H1 (cell line): ENCODE results near the gene C15orf62. TPM values are rescaled to one million over a fixed set of nuclear protein-coding genes. Genes with fewer than 3 reads are reported as not detected.

Source experiments
- CTCF ChIA-PET: fragments of 300-600 bp; sonication (Branson Sonifier 250); formaldehyde crosslinking; loops from one replicate; lab custom pipeline; 2021; ENCODE audit not compliant: partially characterized antibody; lab: Charles Lee
- POLR2A ChIA-PET: fragments of 300-600 bp; sonication (Branson Sonifier 250); formaldehyde crosslinking; loops from one replicate; lab custom pipeline; 2021; ENCODE audit warnings: inconsistent platforms; ENCODE audit not compliant: partially characterized antibody; lab: Charles Lee
- DNase-seq, 2 experiments: peaks; one replicate each; pipeline versions ENCODE4 v3.0.0 to v3.0.0-alpha.2; 2010 to 2022; ENCODE audit warnings: low spot score in 2 of 2, low read depth in 1 of 2, mixed read lengths in 1 of 2
- FAIRE-seq: peaks from 2 replicates; lab custom pipeline; 2011; peaks lifted over from hg19 to GRCh38; lab: Jason Lieb, UNC
- H2AFZ ChIP-seq: 2 replicates; pipeline ENCODE4 v1.8.1; 2012; ENCODE audit warnings: low read length, inconsistent platforms
- H2AK5ac ChIP-seq: 2 replicates; pipeline ENCODE4 v1.6.1; 2013; ENCODE audit warnings: low read depth, low read length
- H2BK120ac ChIP-seq: replicated peaks from 2 replicates; pipeline ENCODE3; 2013; ENCODE audit warnings: low read depth, low read length, inconsistent platforms
- H2BK12ac ChIP-seq: 2 replicates; pipeline ENCODE4 v1.6.1; 2013; ENCODE audit warnings: low read depth, low read length
- H2BK15ac ChIP-seq: 2 replicates; pipeline ENCODE4 v1.6.1; 2013; ENCODE audit warnings: low read length
- H2BK20ac ChIP-seq: 2 replicates; pipeline ENCODE4 v1.6.1; 2013; ENCODE audit warnings: low read length
- H2BK5ac ChIP-seq: 2 replicates; pipeline ENCODE4 v1.6.1; 2013; ENCODE audit warnings: low read depth, low read length
- H3K14ac ChIP-seq: 2 replicates; pipeline ENCODE4 v1.6.1; 2013; ENCODE audit warnings: inconsistent platforms; ENCODE audit not compliant: insufficient read length
- H3K18ac ChIP-seq: 2 replicates; pipeline ENCODE4 v1.6.1; 2013; ENCODE audit warnings: low read length; ENCODE audit errors: extremely low read depth
- H3K23ac ChIP-seq: 2 replicates; pipeline ENCODE4 v1.6.1; 2013; ENCODE audit warnings: inconsistent platforms; ENCODE audit not compliant: insufficient read length
- H3K23me2 ChIP-seq: 2 replicates; pipeline ENCODE4 v1.6.1; 2013; ENCODE audit warnings: low read depth, low read length
- H3K27ac ChIP-seq: 2 replicates; pipeline ENCODE4 v1.6.1; 2011; ENCODE audit warnings: low read depth, low read length, inconsistent platforms
- H3K27me3 ChIP-seq, 4 experiments: replicated peaks in 1 of 4; 1 replicate in 1 of 4; 2 replicates in 3 of 4; pipeline versions ENCODE4 v1.6.1 to v1.8.1; 2011 to 2013; ENCODE audit warnings: low read length in 3 of 4, mild to moderate bottlenecking in 3 of 4, inconsistent platforms in 2 of 4, mixed read lengths in 2 of 4, moderate library complexity in 1 of 4; ENCODE audit not compliant: control insufficient read depth in 3 of 4, insufficient read depth in 3 of 4; ENCODE audit errors: extremely low read depth in 1 of 4
- H3K36me3 ChIP-seq, 4 experiments: 2 replicates each; pipeline versions ENCODE4 v1.6.1 to v1.8.1; 2011 to 2013; ENCODE audit warnings: mild to moderate bottlenecking in 4 of 4, low read length in 3 of 4, moderate library complexity in 2 of 4, control low read depth in 1 of 4, inconsistent platforms in 1 of 4; ENCODE audit not compliant: insufficient read depth in 4 of 4, control insufficient read depth in 2 of 4
- H3K4ac ChIP-seq: replicated peaks from 2 replicates; pipeline ENCODE3; 2013; ENCODE audit warnings: low read length, low read depth, mixed read lengths, inconsistent platforms; ENCODE audit not compliant: insufficient read length
- H3K4me1 ChIP-seq, 4 experiments: replicated peaks in 1 of 4; 1 replicate in 1 of 4; 2 replicates in 3 of 4; pipeline versions ENCODE4 v1.6.1 to v1.8.1; 2011 to 2013; ENCODE audit warnings: low read length in 3 of 4, inconsistent platforms in 2 of 4, mixed read lengths in 1 of 4; ENCODE audit not compliant: insufficient read depth in 4 of 4, control insufficient read depth in 3 of 4
- H3K4me2 ChIP-seq, 2 experiments: 2 replicates each; pipeline versions ENCODE4 v1.6.1 to v1.8.1; 2011 to 2013; ENCODE audit warnings: low read depth in 2 of 2, low read length in 2 of 2, control low read depth in 1 of 2, inconsistent platforms in 1 of 2, mild to moderate bottlenecking in 1 of 2; ENCODE audit not compliant: insufficient read depth in 1 of 2
- H3K4me3 ChIP-seq, 4 experiments: fragments of 200-600, 300-600 bp in 1 of 4; sonication (generic), shearing (Covaris generic), sonication (Bioruptor Twin) in 1 of 4; 2 replicates each; pipeline versions ENCODE4 v1.5.1 to v1.8.1; 2011 to 2016; ENCODE audit warnings: low read length in 4 of 4, low read depth in 3 of 4, control low read depth in 2 of 4, inconsistent platforms in 2 of 4, mild to moderate bottlenecking in 2 of 4, mixed read lengths in 1 of 4, moderate library complexity in 1 of 4; ENCODE audit not compliant: insufficient read depth in 2 of 4; ENCODE audit errors: extremely low read depth in 1 of 4
- H3K56ac ChIP-seq: replicated peaks from 2 replicates; pipeline ENCODE3; 2013; ENCODE audit warnings: low read depth, mild to moderate bottlenecking, mixed read lengths, low read length, inconsistent platforms; ENCODE audit not compliant: insufficient read length
- H3K79me1 ChIP-seq: 2 replicates; pipeline ENCODE4 v1.6.1; 2013; ENCODE audit warnings: low read depth, low read length, control low read depth
- H3K79me2 ChIP-seq, 2 experiments: 2 replicates each; pipeline versions ENCODE4 v1.6.1 to v1.8.1; 2012 to 2013; ENCODE audit warnings: low read length in 2 of 2, mild to moderate bottlenecking in 2 of 2, inconsistent platforms in 1 of 2; ENCODE audit not compliant: insufficient read depth in 2 of 2, control insufficient read depth in 1 of 2
- H3K9ac ChIP-seq, 4 experiments: replicated peaks in 1 of 4; 1 replicate in 1 of 4; 2 replicates in 3 of 4; pipeline versions ENCODE4 v1.6.1 to v1.8.1; 2011 to 2013; ENCODE audit warnings: low read depth in 3 of 4, low read length in 3 of 4, control low read depth in 2 of 4, mild to moderate bottlenecking in 2 of 4, moderate library complexity in 2 of 4, inconsistent platforms in 1 of 4; ENCODE audit errors: extremely low read depth in 1 of 4
- H3K9me3 ChIP-seq, 2 experiments: 2 replicates each; pipeline versions ENCODE4 v1.6.1 to v1.8.1; 2012 to 2013; ENCODE audit warnings: mild to moderate bottlenecking in 2 of 2, moderate library complexity in 2 of 2, control low read depth in 1 of 2, inconsistent platforms in 1 of 2, low read depth in 1 of 2, low read length in 1 of 2, mixed read lengths in 1 of 2; ENCODE audit not compliant: insufficient read depth in 2 of 2
- H4K20me1 ChIP-seq, 2 experiments: replicated peaks in 1 of 2; 2 replicates each; pipeline versions ENCODE3 to v1.8.1; 2011 to 2013; ENCODE audit warnings: inconsistent platforms in 2 of 2, low read length in 2 of 2, mild to moderate bottlenecking in 1 of 2; ENCODE audit not compliant: insufficient read depth in 2 of 2, control insufficient read depth in 1 of 2
- H4K5ac ChIP-seq: 2 replicates; pipeline ENCODE4 v1.6.1; 2013; ENCODE audit warnings: low read length, low read depth, mixed read lengths, inconsistent platforms; ENCODE audit not compliant: insufficient read length
- H4K8ac ChIP-seq: 2 replicates; pipeline ENCODE4 v1.8.0; 2013; ENCODE audit warnings: mild to moderate bottlenecking, moderate library complexity, low read length, inconsistent platforms; ENCODE audit not compliant: insufficient read depth; ENCODE audit errors: extremely low read depth
- H4K91ac ChIP-seq: replicated peaks from 2 replicates; pipeline ENCODE3; 2013; ENCODE audit warnings: low read length, mixed read lengths, inconsistent platforms; ENCODE audit not compliant: insufficient read length
- ATF2 ChIP-seq: IDR thresholded peaks from 2 replicates; pipeline ENCODE4 v1.6.1; 2012; ENCODE audit warnings: low read length, inconsistent platforms
- BCL11A ChIP-seq, 2 experiments: IDR thresholded peaks; one replicate each; pipeline ENCODE4 v1.6.1; 2011; ENCODE audit warnings: low read depth in 2 of 2, low read length in 2 of 2, mild to moderate bottlenecking in 2 of 2
- CREB1 ChIP-seq: IDR thresholded peaks from 2 replicates; pipeline ENCODE4 v1.6.1; 2012; ENCODE audit warnings: inconsistent platforms
- KDM5A ChIP-seq: fragments of 200-600 bp; IDR thresholded peaks from 2 replicates; pipeline ENCODE4 v1.7.1; 2012; ENCODE audit warnings: mild to moderate bottlenecking, low read length, inconsistent platforms, mixed read lengths
- MAFK ChIP-seq: IDR thresholded peaks from 2 replicates; pipeline ENCODE4 v1.6.1; 2012; ENCODE audit warnings: low read depth, mild to moderate bottlenecking, improper control_type of control experiment, low read length
- POU5F1 ChIP-seq: IDR thresholded peaks from 2 replicates; pipeline ENCODE4 v1.6.1; 2011; ENCODE audit warnings: low read depth, mild to moderate bottlenecking, low read length, moderate library complexity
- RXRA ChIP-seq: IDR thresholded peaks from 2 replicates; pipeline ENCODE4 v1.6.1; 2011; ENCODE audit warnings: low read depth, mild to moderate bottlenecking, low read length, moderate library complexity; ENCODE audit not compliant: insufficient read depth
- SIN3A ChIP-seq, 2 experiments: IDR thresholded peaks in 1 of 2; conservative IDR thresholded peaks in 1 of 2; 2 replicates each; pipeline ENCODE4 v1.6.1; 2011 to 2012; ENCODE audit warnings: low read length in 2 of 2, improper control_type of control experiment in 1 of 2, low read depth in 1 of 2, mild to moderate bottlenecking in 1 of 2
- SP2 ChIP-seq: IDR thresholded peaks from 2 replicates; pipeline ENCODE4 v1.6.1; 2012; ENCODE audit warnings: mild to moderate bottlenecking, low read length, inconsistent platforms
- TAF7 ChIP-seq: optimal IDR thresholded peaks from 2 replicates; pipeline ENCODE3; 2011; ENCODE audit warnings: low read depth, mild to moderate bottlenecking, inconsistent platforms, low read length, moderate library complexity, borderline replicate concordance
- USF2 ChIP-seq: IDR thresholded peaks from 2 replicates; pipeline ENCODE4 v1.6.1; 2011; ENCODE audit warnings: low read length, improper control_type of control experiment
- WGBS, 2 experiments: shearing (Covaris generic) in 1 of 2; methylation state at CpG; one replicate each; pipeline versions ENCODE4 v1.1.6 to v1.1.7; 2013 to 2015; ENCODE audit warnings: low lambda C conversion rate in 2 of 2, mixed read lengths in 2 of 2, inconsistent platforms in 1 of 2, low coverage in 1 of 2, missing lambda C conversion rate in 1 of 2; ENCODE audit not compliant: insufficient replicate concordance in 2 of 2, insufficient coverage in 1 of 2, insufficient read length in 1 of 2; ENCODE audit errors: extremely low coverage in 1 of 2, missing lambda C conversion rate in 1 of 2; 5-methylcytosine and 5-hydroxymethylcytosine counted together
- polyA plus RNA-seq, 7 experiments: library from polyadenylated mRNA; depleted of rRNA in 3 of 7; stranded (reverse) in 5 of 7; unstranded in 2 of 7; fragments of >200 nt in 5 of 7; fragments of 200-250 nt in 2 of 7; gene quantifications; 1 replicate in 5 of 7; 2 replicates in 1 of 7; 4 replicates in 1 of 7; pipeline versions ENCODE4 v1.2.1 to v1.2.3, GENCODE V29; 2011 to 2013; ENCODE audit warnings: missing spikeins in 2 of 7, mixed read lengths in 2 of 7
- total RNA-seq: library from RNA; stranded (reverse); fragmentation: NEBNext Ultra II Directional; extraction: Animal tissue kit (Norgen Biotek cat#: 25700); gene quantifications from 2 replicates; pipeline ENCODE4 v1.2.1, GENCODE V29; 2021

The C15orf62 gene
- total and polyA plus RNA-seq, 2 of the 8 experiments (the other 6 are each of a cell fraction or from before 2014, with no cell fraction given) = 0.06 to 0.56 TPM

GRCh38 chr15:40773496-40773895 lies 3.7 kb downstream of the C15orf62 start:
- Histone ChIP-seq H2BK120ac (no peak overlapping the region), H3K14ac (no peak overlapping the region), H3K56ac (no peak overlapping the region), H3K4me2 (no peak overlapping the region), H2AFZ (no peak overlapping the region), H3K4me1 (no peaks in the 10 kb centered on the region), H3K18ac (no peak overlapping the region), H3K27ac (no peak overlapping the region), H3K4ac (no peak overlapping the region), H4K91ac (no peak overlapping the region), H3K23me2 (no peaks in the 10 kb centered on the region), H3K4me3 (no peak overlapping the region), H3K9me3 (no peaks in the 10 kb centered on the region), H4K8ac (no peak overlapping the region), H4K20me1 (peaks cover 0 to 2% of the 10 kb centered on the region in 2 experiments), H2BK12ac (no peak overlapping the region), H3K9ac (no peak overlapping the region), H3K27me3 (no peaks in the 10 kb centered on the region), H3K79me1 (no peaks in the 10 kb centered on the region; the same call in 1 of the 2 replicates), H3K23ac (no peak overlapping the region), H4K5ac (no peak overlapping the region), H2BK15ac (no peak overlapping the region), H2AK5ac (no peak overlapping the region), H3K79me2 (no peaks in the 10 kb centered on the region), H2BK20ac (no peak overlapping the region), H2BK5ac (no peak overlapping the region), H3K36me3 (peaks cover 0 to 20% (median 4%) of the 10 kb centered on the region in 4 experiments; a peak in 3 of 8 replicates)
- no peak for DNase-seq
- 89% methylated on average over 8 of the region's 8 CpGs; no CpG with 5 or more reads in 1 of the 2 experiments for WGBS, 2 experiments
- POLR2A ChIA-PET = interaction anchor here (1.0 to 3.0 kb wide), 4 partner anchors 10 to 79 kb away, joined by 3 to 11 read pairs (median 5); partner anchors contain the start of genes GCHFR and RAD51
- CTCF ChIA-PET = interaction anchor here (0.6 to 15.3 kb wide), 7 partner anchors 10 to 99 kb away, joined by 3 to 184 read pairs (median 3); no protein-coding TSS in a partner anchor
- FAIRE-seq = no peak
- TF ChIP-seq SP2 (no peak), KDM5A (no peak), CREB1 (no peak), SIN3A (conservative IDR thresholded peaks at IDR 0.05 in 1 of 2, IDR thresholded peaks at IDR 0.05 in 1 of 2; ENCODE audit: low read depth in 1 of 2, low read length in 2 of 2) (no peak), TAF7 (no peak), ATF2 (no peak), BCL11A (IDR thresholded peaks at IDR 0.05; ENCODE audit: low read depth in 2 of 2, low read length in 2 of 2) (no peak), POU5F1 (no peak), MAFK (no peak), USF2 (no peak), RXRA (no peak)
